Inflammatory macrophage (primary cell): ENCODE data around the gene TLX3.
"Not testable (repeated sequence)": the region's sequence is repeated elsewhere in the genome, so short reads cannot be mapped to it uniquely, and the experiment has no call there.

Source experiments
- DNase-seq, 2 donors: peaks; one replicate each; pipeline ENCODE4 v3.0.0-alpha.2; 2020 to 2022

The TLX3 gene

DNA sequence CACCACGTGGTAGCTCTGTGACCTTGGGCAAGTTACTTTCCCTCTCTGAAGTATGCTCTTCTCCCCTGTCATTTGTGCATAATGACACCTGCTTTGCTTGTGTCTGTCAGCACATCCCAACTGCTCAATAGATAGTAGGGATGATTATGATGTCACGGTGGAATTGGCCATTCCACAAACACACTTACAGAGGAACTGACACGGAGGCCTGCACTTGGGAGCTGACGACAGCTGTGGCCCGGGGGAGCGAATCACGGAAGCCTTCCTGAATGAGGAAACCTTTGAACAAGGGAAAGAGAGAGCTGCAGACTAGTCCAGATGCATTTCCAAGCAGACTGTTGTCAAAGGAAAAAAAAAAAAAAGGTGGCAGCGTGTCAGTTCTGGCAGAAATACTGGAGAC is 21.0 kb downstream of the TLX3 start:
- no peak for DNase-seq

DNA sequence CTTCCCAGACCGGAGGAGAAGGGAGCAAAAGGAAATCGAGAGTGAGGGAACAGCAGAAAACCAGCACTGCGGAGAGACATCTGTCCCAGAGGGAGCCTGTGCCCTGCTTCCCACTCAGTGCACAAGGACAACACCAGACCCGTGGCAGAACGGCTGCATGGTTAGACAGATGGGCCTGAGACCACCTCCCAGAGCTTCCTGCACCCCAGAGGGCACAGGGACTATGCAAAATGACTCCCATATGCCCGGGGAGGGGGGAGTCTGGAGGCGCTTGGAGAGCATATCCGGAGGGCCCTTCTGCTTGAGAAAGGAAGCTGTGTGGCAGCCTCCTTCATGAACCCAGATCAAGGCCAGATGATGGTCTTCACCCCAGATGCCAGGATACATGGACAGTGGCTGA is 26.6 kb downstream of the TLX3 start:
- DNase-seq, result no peak

DNA sequence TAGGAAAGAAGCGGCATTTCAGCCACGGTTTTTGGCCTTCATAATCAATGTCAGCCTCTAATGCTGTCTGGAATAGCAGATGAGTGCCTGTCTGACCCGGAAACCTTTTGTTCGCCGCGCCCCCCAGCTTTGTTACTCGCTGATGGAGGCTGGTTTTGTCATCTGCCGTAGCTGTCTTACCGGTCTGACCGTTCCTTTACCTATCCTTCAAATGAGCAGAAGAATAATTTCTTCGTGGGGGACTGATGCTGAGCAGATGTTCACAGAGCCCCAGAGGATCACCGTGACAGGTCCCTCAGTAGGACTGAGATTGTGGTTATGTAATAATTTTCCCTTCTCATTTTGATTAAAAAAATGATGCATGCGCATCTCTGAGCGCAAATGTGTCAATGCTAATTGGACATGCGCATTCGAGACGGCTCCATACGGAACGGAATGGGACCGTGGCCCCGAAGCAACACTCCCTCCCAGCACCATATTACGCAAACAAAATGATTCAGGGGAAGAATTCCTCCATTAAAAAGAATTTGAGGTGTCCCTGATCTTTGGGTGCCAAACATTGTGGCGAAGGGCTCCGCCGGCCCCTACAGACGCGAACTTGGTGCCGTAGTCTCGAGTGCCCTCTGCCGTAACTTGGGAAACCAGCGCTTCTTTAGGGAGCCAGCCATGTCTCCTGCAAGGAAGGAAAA is 27.6 kb downstream of the TLX3 start:
- peak; percentile 20 to 39 for DNase-seq

DNA sequence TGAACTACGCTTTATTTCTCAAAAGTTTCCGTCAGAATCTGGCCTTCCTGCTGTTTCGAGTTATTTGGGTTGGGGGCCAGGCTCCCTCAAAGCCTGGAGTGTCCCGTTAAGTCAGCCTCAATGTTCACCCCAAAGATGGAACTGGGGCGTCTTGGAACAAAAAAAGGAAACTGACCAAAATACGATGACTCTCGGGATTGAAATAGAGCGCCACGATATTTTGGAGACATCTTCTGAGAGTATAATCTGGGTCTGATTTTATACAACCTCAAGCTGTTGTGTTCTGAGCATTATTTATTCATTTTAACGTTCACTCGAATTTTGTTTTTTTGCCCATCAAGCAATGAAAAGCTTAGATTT is 28.1 kb downstream of the TLX3 start:
- no peak for DNase-seq

DNA sequence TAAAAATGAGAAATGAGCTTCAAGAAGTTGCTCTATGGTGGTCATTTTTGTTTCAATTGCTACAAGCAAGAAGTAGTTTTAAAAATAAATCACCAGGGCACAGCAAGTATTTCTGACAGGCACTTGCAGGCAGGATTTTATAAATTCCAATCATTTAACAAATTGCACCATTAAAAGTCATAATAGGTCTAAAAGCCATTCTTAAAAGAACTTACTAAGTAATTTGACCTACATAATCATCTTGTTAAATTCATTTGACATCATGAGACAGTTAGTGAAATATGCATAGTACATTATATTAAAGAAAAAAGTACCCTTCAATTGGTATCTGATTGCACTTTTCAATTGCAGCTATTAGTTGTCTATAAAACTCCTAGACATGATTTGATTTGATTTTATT is 31.0 kb downstream of the TLX3 start:
- DNase-seq, result no peak

DNA sequence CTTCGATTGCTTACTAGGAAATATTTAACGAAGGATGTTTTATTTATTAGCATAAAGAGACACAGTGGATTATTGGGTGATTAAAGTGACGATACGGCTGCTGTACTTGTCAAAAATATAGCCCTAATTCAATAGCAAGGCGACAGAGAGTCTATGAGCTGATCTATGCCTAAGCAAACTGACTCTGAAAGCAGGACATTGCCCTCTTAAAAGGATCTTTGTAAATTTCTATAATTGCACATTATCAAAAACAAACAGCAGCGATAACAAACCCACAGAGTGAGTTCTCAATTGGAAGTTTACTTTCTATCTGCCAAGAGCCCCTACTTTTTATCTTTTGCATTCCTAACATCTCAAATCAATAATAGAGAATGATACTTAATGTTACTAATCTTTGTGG is 31.4 kb downstream of the TLX3 start:
- DNase-seq, result no peak

DNA sequence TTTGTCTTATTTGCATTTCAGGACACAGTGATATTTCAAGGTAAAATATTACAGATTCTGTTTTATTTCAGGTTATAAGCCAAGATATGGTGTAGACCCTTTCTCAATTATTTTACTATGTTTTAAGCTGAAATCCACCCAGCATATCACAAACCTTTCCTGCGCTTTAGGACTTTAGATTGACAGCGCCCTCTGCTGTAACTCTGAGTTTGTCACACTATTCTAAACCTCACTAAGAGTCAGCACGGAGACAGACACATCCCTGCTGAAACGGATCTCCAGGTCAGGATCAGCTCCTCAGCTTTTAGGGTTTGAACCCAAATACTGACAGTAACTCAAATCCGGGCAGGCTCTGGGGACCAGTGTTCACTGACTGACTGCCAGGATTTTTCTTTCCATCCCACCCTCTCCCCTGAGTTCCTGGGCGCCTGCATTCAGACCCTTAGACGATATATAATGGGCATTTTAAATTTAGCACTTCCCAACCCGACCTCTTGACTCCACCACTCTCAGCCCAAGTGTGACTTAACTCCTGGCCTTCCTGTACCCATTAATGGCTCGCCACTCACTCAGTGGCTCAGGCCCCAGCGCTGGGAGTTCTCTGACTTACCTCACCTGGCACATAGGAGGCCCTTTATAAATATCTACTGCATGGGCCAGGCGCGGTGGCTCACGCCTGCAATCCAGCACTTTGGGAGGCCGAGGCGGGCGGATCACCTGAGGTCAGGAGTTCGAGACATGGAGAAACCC is 33.5 kb downstream of the TLX3 start:
- DNase-seq, result peak; percentile 58 to 64

DNA sequence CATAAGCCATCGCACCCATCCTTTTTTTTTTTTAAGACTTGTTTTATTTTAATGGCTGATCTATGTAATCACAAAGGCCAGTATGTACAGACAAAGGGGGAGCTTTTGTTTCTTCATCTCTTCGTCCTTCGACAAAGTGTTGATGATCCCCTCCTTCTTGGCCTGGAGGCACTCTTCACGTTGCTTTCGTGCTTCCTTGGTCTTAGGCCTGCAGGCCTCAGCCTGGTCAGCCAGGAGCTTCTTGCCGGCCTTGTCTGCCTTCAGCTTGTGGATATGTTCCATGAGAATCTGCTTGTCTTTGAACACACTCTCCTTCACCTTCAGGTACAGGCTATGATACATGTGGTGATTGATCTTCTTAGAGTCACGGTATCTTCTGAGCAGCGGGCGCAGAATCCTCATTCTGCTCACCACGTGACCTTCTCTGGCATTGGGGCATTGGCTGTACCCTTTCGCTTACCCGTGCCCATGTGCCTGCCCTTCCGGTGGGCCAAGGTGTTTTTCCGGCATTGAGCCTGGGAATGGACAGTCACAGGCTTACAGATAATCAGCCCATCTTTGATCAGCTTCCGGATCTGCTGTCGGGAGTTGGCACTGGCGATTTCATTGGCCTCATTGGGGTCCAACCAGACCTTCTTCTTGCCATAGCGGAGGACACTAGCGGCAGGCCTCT is 36.0 kb downstream of the TLX3 start:
- no peak for DNase-seq

DNA sequence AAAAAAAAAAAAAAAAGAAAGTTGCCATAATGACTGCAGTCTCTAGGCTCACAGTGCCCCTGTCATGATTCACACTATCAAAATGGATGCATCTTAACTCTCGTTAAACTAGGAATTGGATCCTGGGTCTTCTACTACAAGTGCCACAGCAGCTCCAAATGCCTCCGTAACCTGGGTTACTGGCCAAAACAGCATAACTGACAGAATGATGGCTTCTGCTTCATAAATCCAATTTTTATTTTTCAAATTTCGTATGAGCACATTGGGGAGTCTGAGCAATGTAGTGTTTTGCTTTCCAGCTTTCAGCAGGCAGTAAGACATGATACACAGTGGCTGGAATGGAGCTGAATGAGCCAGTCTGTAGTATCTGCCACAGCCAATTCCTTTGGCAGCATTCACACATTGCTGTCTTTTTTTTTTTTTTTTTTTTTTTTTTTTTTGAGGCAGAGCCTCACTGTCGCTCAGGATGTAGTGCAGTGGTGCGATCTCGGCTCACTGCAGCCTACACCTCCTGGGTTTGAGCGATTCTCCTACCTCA is 42.6 kb downstream of the TLX3 start:
- DNase-seq, result no peak

DNA sequence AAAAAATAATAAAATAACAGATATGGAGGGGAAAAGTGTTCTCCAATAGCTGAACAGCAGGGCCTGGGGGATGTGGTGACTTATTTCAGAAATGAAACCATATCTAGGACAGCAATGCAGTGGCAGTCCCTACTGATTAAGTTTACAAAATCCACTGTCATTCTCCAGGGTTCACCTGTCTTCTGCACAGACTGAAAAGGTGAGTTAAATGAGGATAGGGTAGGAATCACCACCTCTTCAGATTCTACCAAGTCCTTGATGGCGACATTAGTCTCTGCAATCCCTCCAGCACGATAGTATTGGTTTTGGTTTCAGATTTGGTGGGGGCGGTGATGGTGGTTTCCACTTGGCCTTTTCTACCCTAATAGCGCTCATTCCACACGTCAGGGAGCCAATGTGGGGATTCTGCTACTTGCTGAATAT is 46.3 kb downstream of the TLX3 start:
- DNase-seq, result no peak

DNA sequence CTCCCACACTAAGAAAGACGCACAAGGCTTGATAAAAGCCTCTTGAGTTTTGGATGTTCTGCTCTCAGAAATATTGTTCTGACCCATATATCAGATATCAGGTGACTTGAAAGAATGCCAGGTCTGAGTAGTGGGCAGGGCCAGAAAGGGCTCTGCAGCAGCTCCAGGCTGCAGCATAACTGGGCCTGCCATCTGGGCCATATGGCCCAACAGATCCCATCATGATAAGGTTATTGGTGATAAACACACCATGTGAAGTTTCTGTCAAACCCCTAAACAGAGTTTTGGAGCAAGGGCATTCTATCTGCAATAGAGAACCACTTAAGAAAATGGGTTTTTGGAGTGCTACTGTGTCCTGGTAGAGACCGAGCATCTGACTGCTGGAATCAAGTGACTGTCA is 48.8 kb downstream of the TLX3 start:
- no peak for DNase-seq

DNA sequence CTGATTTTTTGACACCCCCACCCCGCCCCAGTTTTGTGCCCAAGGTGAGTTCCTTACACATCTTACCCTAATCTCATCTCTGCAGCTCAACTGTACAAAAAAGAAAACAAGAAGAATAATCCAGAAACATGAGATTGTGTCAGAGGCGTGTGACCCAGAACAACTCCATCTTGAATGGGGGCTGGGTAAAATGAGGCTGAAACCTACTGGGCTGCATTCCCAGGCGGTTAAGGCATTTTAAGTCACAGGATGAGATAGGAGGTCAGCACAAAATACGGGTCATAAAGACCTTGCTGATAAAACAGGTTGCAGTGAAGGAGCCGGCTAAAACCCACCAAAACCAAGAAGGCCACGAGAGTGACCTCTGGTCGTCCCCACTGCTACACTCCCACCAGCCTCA is 52.1 kb downstream of the TLX3 start:
- DNase-seq, result not testable (repeated sequence)
